Measurements from ENCODE around the gene ZNF385C.

ZNF385C gene

GRCh38 chr17:41988418-41988817 lies 109.9 kb downstream of the ZNF385C start:
- DNase-seq (ENCODE audit: low spot score) = no peak

- DNase-seq (ENCODE audit: low spot score) = no peak
Observed at GRCh38 chr17:41987642-41988041, 110.6 kb downstream of the ZNF385C start.

- no peak for DNase-seq (ENCODE audit: low spot score)
Observed at GRCh38 chr17:41986634-41987033, 111.6 kb downstream of the ZNF385C start.

GRCh38 chr17:41985919-41986318 lies 112.4 kb downstream of the ZNF385C start:
- DNase-seq (ENCODE audit: low spot score) = no peak

GRCh38 chr17:41984454-41984853 lies 113.8 kb downstream of the ZNF385C start:
- no peak for DNase-seq (ENCODE audit: low spot score)

- no peak for DNase-seq (ENCODE audit: low spot score)
Observed at GRCh38 chr17:41982026-41982760, 116.1 kb downstream of the ZNF385C start.

GRCh38 chr17:41977991-41978390 lies 120.3 kb downstream of the ZNF385C start:
- DNase-seq (ENCODE audit: low spot score) = no peak

GRCh38 chr17:41976142-41976768 lies 122.0 kb downstream of the ZNF385C start:
- no peak for DNase-seq (ENCODE audit: low spot score)
